Peyer's patch (tissue), 4 donors: ENCODE results near the gene NOPCHAP1. TPM values are rescaled to one million over a fixed set of nuclear protein-coding genes. Genes with fewer than 3 reads are reported as not detected.
A peak's percentile ranks its signal among the peaks of the same experiment; 100 is the strongest.

Experiments
- DNase-seq, 3 donors: peaks; one replicate each; pipeline ENCODE4 v3.0.0-alpha.2; 2017 to 2019
- H3K27ac ChIP-seq, 4 donors: fragments of 200-600 bp; sonication (generic); one replicate each; pipeline ENCODE4 v1.5.1; 2016 to 2019
- H3K27me3 ChIP-seq, 2 donors: fragments of 200-600 bp; sonication (generic); one replicate each; pipeline ENCODE4 v1.5.1; 2019
- H3K36me3 ChIP-seq, 3 donors: fragments of 200-600 bp; sonication (generic); one replicate each; pipeline ENCODE4 v1.5.1; 2016 to 2019
- H3K4me1 ChIP-seq, 4 donors: fragments of 200-600 bp; sonication (generic); one replicate each; pipeline ENCODE4 v1.5.1; 2016 to 2019
- H3K4me3 ChIP-seq, 4 donors: fragments of 200-600 bp; sonication (generic); 1 replicate in 3 of 4; 2 replicates in 1 of 4; pipeline ENCODE4 v1.5.1; 2016 to 2019; ENCODE audit warnings: mild to moderate bottlenecking in 1 of 4
- H3K9me3 ChIP-seq, 4 donors: fragments of 200-600 bp; sonication (generic); one replicate each; pipeline ENCODE4 v1.5.1; 2016 to 2019; ENCODE audit warnings: mild to moderate bottlenecking in 1 of 4
- CTCF ChIP-seq, 6 experiments: fragments of 450-650 bp in 4 of 6; fragments of 200-600 bp in 2 of 6; sonication (generic) in 1 of 6; IDR thresholded peaks; one replicate each; pipeline ENCODE4 v1.5.1; 2017 to 2019; ENCODE audit warnings: antibody characterized with exemption in 6 of 6, mild to moderate bottlenecking in 3 of 6, moderate library complexity in 1 of 6
- POLR2A ChIP-seq, 2 donors: fragments of 450-650 bp; IDR thresholded peaks; one replicate each; pipeline ENCODE4 v1.5.1; 2017; ENCODE audit warnings: antibody characterized with exemption in 2 of 2, mild to moderate bottlenecking in 2 of 2, moderate library complexity in 2 of 2
- total RNA-seq, 4 donors: library from RNA; depleted of rRNA; stranded (reverse); fragments of >200 nt; gene quantifications; one replicate each; pipeline ENCODE4 v1.1.0, GENCODE V29; 2016

The NOPCHAP1 gene
- total RNA-seq, 4 donors from 2014 or later, result 1.2 to 7.1 (median 5.1) TPM

- H3K36me3 ChIP-seq, result peaks cover 0 to 6% (median 0%) of the 10 kb centered on the region in 3 donors
- DNase-seq, result no peak
- TF ChIP-seq CTCF (IDR thresholded peaks at IDR 0.05) (no peak), POLR2A (IDR thresholded peaks at IDR 0.05) (no peak)
- H3K27me3 ChIP-seq, result no peaks in the 10 kb centered on the region
- H3K4me3 ChIP-seq, result no peak overlapping the region
- no peaks in the 10 kb centered on the region for H3K4me1 ChIP-seq
- H3K27ac ChIP-seq, result no peak overlapping the region
- H3K9me3 ChIP-seq, result no peaks in the 10 kb centered on the region
These were observed 29.4 kb downstream of the NOPCHAP1 start for GRCh38 chr12:105015543-105015942.

GRCh38 chr12:105018012-105018411, 31.9 kb downstream of the NOPCHAP1 start:
- H3K4me1 ChIP-seq, result no peaks in the 10 kb centered on the region
- TF ChIP-seq POLR2A (IDR thresholded peaks at IDR 0.05) (no peak), CTCF (IDR thresholded peaks at IDR 0.05) (no peak)
- H3K27ac ChIP-seq, result no peak overlapping the region
- H3K9me3 ChIP-seq, result no peaks in the 10 kb centered on the region
- no peak for DNase-seq
- peaks cover 0 to 1% (median 0%) of the 10 kb centered on the region in 3 donors for H3K36me3 ChIP-seq
- no peaks in the 10 kb centered on the region for H3K27me3 ChIP-seq
- H3K4me3 ChIP-seq, result no peak overlapping the region

- H3K36me3 ChIP-seq, result no peaks in the 10 kb centered on the region
- DNase-seq, result no peak
- H3K4me1 ChIP-seq, result no peaks in the 10 kb centered on the region
- H3K4me3 ChIP-seq, result no peak overlapping the region
- no peak overlapping the region for H3K27ac ChIP-seq
- no peaks in the 10 kb centered on the region for H3K9me3 ChIP-seq
- H3K27me3 ChIP-seq, result no peaks in the 10 kb centered on the region
- no peak for TF ChIP-seq CTCF (IDR thresholded peaks at IDR 0.05)
- no peak for TF ChIP-seq POLR2A (IDR thresholded peaks at IDR 0.05)
These were observed 32.7 kb downstream of the NOPCHAP1 start for GRCh38 chr12:105018776-105019175.

- Histone ChIP-seq H3K9me3 (no peaks in the 10 kb centered on the region), H3K27me3 (no peaks in the 10 kb centered on the region), H3K36me3 (no peaks in the 10 kb centered on the region), H3K4me3 (no peak overlapping the region), H3K27ac (no peak overlapping the region), H3K4me1 (no peaks in the 10 kb centered on the region)
- no peak for DNase-seq
- TF ChIP-seq POLR2A (IDR thresholded peaks at IDR 0.05) (no peak), CTCF (IDR thresholded peaks at IDR 0.05) (no peak)
These were observed 34.3 kb downstream of the NOPCHAP1 start for GRCh38 chr12:105020241-105020962.

- Histone ChIP-seq H3K27me3 (no peaks in the 10 kb centered on the region), H3K9me3 (no peaks in the 10 kb centered on the region), H3K27ac (peak overlapping the region in 1 of 4 donors; percentile 24), H3K36me3 (no peaks in the 10 kb centered on the region), H3K4me3 (no peak overlapping the region), H3K4me1 (no peaks in the 10 kb centered on the region)
- DNase-seq, result no peak
- TF ChIP-seq POLR2A (IDR thresholded peaks at IDR 0.05) (no peak), CTCF (IDR thresholded peaks at IDR 0.05) (no peak)
These were observed 38.8 kb downstream of the NOPCHAP1 start for GRCh38 chr12:105024928-105025327.
